ENCODE results near the gene GLTPD2.

Gene GLTPD2

DNA sequence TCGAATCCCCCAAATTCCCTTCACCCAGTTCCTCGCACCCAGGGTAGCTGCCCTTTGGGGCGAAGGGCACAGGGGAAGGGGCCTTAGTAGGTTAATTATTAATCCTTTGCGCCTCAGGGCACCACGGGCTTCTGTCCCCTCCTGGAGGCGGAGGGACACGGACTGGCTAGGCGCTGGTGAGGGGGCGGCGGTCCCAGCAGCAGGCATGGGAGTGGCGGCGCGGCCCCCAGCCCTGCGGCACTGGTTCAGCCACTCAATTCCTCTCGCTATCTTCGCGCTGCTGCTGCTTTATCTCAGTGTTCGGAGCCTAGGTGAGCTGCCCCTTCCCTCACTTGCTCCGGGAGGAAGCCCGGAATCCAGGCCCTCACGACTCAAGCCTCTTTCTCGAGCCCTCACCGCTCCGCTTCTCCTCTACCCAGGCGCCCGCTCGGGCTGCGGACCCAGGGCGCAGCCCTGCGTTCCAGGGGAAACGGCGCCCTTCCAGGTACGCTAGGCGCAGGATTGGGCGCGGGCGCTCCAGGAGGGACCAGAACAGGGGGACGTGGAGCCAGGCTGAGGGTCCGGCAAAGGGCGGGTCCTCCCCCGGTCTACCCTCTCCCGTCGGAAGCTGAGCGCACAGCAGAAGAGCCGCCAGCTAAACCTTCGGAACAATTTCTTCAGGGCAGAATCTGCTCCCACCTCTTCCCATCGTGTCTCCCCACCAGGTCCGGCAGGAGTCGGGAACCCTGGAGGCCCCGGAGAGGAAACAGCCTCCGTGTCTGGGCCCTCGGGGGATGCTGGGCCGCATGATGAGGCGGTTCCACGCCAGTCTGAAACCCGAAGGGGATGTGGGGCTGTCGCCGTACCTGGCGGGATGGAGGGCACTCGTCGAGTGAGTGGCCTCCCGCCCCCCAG is at the start of gene GLTPD2:
Gene GLTPD2 (plus strand): TSS at position 158 of the 894 bp plus-strand sequence. CDS start 48 bp downstream, at position 206.
- DNase-seq: no peak

DNA sequence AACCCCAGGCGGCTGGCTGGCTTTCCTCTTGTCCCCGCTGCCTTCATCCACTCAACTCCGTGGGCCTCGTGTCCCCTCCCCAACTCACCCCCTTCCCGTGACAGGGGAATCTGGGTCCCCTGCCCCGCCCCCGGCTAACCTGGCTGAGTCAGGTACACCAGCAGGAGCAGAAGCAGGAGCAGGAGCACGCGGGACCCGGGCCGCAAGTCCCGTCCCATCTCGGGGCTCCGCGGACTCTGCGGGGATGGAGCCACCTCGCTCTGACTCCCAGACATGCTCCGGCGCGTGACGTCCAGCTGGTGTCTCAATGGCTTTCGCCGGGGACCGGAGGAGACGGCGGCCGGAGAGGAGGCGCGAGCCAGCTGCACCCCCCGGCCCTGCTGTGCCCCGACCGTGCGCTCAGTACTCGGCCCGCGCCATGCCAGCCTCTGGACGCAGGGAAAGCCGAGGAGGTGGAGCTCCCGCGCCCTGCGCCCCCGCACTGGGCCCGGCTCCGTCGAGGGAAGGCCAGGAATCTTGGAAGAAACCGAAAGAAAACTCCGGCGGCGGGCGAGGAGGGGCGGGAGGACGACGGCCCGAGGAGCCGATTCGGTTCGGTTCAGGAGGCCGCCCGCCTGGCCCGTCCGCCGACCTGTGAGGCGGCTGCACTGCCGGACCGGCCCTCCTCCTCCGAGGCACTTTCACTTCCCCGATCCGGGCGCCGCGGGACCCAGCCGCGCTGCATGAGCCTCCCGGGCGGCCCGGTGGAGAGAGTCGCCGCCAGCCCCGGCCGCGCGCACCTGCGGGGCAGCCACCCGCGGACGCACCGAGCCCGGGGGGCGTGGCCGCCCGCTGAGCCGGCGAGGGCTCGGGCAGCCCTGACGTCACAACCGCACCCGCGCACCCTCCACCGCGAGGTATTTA is 49.4 kb upstream of the GLTPD2 start, which contains the start of the genes CXCL16 and ZMYND15:
Gene CXCL16 (minus strand): TSS at position 807 of the 903 bp plus-strand sequence. CDS start 589 bp downstream, at position 218.
Gene ZMYND15 (plus strand): TSS at position 712 of the 903 bp plus-strand sequence. CDS start 716 bp downstream, outside the sequence.
- peak; percentile 32 for DNase-seq

DNA sequence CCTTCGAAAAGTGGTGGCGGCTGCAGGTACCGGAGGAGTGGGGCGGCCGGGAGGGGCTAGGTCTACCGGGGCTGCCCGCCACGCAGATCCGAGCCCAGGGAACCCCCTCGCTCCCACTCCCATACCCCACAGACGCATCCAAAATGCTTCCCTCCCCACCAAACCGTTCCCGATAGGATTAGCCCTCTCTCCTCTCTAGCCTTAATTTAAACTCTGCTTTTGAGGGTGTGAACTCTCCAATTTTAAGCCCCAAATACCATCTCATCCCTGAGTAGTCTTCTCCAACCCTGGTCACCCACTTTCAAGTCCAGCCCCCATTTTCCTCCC is 48.8 kb upstream of the GLTPD2 start:
- DNase-seq: no peak

GRCh38 chr17:4740584-4740983 is 48.2 kb upstream of the GLTPD2 start:
- no peak for DNase-seq

- no peak for DNase-seq
These were observed 47.2 kb upstream of the GLTPD2 start for GRCh38 chr17:4741544-4741943.

DNA sequence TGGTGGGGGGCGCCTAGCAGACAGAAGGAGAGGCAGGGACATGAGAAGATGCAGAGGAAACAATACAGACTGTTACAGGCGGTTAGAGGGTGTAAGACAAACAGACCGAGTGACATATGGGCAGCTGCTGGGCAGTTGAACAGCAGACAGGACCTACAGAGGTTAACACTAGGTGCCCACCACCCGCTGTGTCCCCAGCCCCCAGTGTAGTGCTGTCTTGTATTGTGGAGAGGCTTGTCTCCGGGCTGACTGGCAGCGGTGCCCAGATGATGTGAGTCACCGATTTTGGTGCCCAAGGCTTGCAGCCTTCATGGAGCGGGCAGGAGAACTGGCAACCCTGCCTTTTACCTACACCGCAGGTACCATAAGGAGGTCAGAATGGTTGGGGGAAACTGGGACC is 46.6 kb upstream of the GLTPD2 start:
- no peak for DNase-seq

- DNase-seq: no peak
These were observed 46.1 kb upstream of the GLTPD2 start for GRCh38 chr17:4742629-4743028.

- no peak for DNase-seq
These were observed 45.5 kb upstream of the GLTPD2 start for GRCh38 chr17:4743216-4743615.

- DNase-seq: no peak
These were observed 44.9 kb upstream of the GLTPD2 start for GRCh38 chr17:4743898-4744297.

GRCh38 chr17:4744999-4745969 is 43.5 kb upstream of the GLTPD2 start:
- no peak for DNase-seq

DNA sequence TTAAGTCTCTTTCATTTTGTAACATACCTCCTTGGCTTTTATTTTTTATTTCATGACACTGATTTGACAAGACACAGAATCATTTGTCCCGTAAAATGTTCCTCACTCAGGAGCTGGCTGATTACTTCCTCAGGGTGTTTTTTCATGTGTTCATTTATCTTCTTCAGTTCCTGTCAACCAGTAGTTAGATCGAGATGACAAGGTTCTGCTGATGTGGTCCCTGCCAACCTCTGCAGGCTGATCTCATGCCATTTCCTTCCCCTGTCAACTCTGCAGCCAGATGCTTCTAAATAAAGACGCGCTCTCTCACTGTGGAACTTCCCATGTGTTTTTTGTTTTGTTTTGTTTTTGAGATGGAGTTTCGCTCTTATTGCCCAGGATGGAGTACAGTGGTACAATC is 40.9 kb upstream of the GLTPD2 start:
- peak; percentile 61 for DNase-seq

DNA sequence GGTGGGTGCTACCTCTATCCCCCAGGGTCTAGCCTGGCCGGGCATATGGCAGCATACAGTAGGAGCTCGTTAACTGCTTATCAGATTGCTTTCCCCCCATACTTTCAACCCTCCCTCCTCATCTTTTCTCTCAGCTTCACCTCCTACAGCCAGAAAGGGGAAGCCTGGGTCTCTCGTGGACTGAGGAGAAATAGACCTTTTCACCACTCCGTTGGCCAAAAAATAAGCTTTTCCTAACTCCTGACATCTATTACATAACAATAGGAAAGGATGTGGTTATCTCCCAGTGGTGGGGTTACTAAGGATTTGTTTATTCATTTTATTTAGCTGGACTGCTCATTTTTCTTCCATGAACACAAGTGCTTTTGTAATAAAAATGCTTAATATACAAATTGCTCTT is 40.1 kb upstream of the GLTPD2 start:
- no peak for DNase-seq

GRCh38 chr17:4750606-4751005 is 38.2 kb upstream of the GLTPD2 start:
- DNase-seq: no peak

DNA sequence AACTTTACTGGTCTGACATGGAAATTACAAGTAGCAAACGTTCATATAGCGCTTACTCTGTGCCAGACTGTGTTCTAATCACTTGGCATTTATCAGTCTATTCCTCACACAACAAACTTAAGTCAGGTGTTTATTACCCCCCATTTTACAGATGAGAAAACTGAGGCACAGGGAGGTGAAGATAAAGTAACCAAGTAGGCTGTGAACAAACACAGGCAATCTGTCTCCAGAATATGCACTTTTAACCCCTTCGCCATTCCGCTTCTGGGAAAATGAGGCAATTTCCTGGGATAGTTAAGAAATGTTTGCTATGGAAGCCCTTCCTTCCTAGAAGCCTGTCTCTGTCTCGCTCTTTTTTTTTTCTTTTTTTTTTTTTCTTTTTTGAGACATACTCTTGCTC is 36.8 kb upstream of the GLTPD2 start:
- DNase-seq: no peak

DNA sequence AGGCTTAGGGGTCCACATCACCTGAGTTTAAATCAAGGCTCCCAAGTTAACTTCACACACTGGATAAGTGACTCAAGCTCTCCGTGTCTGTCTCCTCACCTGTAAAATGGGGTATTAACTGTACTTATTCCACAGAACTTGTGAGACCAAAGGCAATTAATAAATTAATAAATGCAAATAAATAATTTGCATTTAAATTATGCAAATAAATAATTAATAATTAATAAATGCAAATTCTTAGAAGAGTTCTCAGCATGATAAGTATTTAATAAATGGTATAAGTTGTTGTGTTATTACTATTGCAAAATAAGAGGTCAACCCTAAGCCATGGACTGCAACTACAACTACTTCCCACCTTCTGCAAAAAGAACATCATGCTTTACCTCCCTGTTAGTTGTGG is 35.4 kb upstream of the GLTPD2 start:
- no peak for DNase-seq

DNA sequence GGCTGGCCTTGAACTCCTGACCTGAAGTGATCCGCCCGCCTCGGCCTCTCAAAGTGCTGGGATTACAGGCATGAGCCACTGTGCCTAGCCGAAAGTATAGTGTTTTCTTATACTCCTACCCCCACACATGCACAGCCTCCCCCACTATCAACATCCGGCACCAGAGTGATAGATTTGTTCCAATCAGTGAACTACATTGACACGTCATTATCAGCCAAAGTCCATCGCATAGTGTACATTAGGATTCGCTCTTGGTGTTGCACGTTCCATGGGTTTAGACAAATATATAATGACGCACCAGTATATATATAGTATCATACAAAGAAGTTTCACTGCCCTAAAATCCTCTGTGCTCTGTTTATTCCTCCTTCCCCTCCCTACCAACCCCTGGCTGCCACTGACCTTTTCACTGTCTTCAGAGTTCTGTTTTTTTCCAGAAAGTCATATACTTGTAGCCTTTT is 29.0 kb upstream of the GLTPD2 start:
- no peak for DNase-seq

DNA sequence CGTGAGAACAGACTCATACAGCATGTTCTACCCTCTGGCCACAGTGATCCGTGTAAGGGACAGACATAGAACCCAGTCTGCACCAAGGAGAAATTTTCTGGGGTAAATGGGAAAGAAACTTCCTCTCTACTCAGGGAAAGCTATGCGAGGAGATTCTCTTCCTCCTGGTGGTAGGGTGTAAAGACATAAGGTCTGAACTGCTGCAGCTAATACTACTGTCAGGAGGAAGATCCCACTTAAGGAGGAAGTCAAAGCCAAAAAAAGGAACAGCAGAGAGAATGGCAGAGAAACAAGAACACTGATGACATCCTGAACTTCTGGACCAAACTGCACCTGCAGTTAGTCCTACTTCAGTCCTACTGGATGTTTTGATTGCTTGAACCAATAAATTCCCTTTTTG is 24.2 kb upstream of the GLTPD2 start:
- DNase-seq: peak; percentile 35

- peak; percentile 57 for DNase-seq
These were observed 22.6 kb upstream of the GLTPD2 start for GRCh38 chr17:4766201-4766600.

DNA sequence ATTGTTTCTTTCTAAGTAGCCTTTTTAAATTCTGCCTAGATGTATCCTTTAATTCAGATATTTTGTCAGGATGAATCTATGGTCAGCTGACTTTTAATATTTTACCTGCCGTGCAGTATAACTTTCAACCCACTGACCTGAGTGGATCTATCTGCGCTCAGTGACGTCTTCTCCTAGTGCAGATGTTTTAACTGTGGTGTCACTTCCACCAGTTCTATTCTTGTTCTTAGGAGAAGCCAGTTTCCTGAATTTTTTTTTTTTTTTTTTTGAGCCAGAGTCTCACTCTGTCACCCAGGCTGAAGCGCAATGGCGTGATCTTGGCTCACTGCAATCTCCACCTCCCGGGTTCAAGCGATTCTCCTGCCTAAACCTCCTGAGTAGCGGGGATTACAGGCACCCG is 22.0 kb upstream of the GLTPD2 start:
- no peak for DNase-seq

DNA sequence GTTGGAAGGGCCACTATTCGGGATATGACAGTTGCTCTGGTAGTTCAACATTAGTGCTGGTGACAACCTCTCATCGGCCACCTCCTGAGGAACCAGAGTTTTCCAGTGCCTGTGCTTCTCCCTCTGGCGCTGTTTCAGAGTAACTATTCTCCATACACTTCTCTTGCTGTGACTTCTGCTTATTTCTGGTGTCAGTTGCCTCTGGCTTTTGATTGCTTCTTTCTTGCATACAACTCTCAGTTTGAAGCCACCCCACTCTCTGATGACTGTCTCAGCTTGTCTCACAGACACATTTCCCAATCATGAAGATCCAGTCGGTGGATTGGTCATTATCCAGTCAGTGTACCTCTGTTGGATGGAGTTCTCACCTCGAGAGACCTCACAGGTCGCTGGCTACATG is 20.5 kb upstream of the GLTPD2 start:
- no peak for DNase-seq

DNA sequence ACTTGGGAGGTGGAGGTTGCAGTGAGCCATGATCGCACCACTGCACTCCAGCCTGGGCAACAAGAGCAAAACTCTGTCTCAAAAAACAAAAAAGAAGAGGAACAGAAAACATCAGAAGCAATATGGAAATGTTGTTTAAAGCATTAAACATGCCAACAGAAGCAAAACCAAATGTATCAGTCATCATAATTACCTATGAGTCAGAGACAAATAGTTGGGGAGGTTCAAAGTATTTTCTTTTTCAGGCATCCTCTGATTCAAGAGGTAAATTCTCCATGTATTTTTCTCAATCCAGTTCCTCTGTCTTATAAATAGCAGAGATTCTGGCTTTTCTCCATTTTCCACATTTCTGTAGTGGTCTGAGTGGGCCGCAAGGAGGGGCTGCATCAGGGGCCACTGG is 19.1 kb upstream of the GLTPD2 start:
- no peak for DNase-seq

GRCh38 chr17:4771519-4772234 is 17.1 kb upstream of the GLTPD2 start, which contains the start of gene TM4SF5:
TM4SF5 (plus strand) TSS chr17:4771886; CDS start chr17:4771923, 37 bp downstream.
- no peak for DNase-seq
